HG02642 (cell line): Measurements from ENCODE around the gene MSL3B.

Experiments
- ATAC-seq: cut with Tn5 transposase; IDR thresholded peaks from one replicate; pipeline ENCODE4 v1.9.1; 2021; ENCODE audit warnings: mild to moderate bottlenecking; ENCODE audit not compliant: unreplicated experiment, poor library complexity

MSL3B gene

DNA sequence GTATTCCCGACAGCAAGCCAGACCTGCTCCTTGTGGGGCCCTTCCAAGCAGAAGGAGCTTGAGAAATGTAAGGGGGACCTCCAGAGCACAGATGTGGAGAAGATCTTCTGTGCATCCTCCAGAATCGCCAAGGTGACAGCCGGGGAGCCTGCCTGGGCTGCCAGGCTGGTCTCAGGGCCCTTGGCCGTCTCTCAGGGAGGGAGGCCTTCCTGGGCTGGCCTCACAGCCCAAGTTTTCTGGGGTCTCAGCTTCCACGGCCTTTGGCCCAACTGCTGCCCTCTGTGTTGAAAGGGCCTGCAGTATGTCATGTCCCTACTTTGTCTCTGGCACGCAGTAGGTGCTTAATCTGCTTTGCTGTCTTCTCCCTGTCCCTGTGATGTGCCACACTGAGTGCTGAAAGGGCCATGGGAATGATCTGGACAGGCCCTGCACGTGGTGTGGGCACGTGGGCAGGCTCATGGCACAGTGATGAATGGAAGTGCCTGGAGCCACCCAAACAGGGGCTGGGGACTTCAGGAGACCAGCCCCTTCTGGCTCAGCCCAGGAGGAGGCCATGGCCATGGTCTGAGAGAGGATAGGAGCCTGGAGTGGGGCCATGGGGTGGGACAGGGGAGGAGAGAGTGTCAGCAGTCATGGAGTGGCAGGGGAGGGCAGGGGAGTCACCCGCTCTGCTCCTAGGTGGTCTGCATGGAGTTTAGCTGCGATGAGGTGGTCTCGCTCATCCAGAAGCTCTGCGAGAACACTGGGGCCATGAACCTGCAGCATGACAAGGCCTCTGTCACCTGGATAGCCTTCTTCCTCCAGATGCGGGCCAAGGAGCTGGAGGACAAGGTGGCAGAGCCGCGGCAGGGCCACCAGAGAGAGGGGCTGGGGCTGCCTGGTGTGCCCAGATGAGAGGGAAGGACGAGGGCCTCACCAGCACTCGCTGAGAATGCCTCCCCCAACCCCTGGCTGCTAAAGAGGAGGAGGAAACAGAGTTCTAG, 49.3 kb downstream of the MSL3B start:
- no peak for ATAC-seq

DNA sequence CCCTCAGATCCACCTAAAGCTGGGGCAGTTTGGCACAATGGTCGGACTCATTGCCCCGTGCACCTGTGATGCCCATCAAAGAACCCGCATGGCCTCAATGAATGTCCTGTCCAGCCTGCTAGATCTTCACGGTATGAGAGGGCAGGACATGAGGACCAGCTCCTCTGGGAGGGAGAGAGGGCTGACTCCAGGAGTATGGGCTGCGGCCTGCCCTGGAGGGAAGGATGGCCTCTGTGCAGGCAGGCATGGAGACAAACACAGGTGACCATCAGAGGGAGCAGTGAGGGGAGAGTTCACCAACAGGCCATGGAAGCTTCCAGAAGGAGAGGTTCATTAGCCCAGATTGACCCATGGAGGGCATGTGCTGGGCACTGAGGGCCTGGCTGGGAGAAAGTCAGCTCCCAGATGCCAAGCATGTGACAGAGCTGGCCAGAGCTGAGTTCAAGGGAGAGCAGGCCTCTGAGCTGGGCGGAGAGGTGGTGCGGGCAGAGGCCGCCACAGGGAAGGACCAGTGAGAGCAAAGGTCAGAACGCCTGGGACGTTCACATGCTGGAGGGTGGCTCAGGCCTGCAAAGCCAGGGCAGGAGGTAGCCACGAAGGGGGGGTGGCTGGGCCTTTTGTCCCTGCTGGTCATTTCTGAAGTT, 50.1 kb downstream of the MSL3B start:
- ATAC-seq, result no peak

DNA sequence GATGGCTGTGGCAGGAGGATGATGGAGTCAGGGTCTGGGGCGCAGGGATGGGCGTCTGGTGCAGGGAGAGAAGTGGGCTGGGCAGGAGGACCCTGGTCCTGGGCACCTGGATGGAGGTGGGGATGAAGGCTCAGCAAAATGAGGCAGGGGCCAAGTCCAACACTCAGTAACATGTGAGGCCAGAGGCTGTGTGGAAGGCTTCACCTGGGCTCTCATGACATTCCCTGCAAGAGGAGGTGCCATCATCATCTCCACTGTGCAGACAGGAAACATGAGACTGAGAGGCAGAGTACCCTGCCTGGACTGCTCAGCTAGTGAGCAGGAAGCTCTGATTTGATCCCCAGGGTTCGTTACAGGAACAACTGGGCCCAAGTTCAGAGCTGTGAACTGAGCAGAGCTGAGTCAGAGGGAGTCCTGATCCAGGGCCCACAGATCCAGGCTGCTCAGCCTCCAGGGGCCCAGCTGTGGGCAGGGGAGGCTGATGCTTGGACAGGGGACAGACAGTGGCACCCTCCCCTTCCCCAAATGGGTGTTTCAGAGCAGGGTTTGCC, 50.8 kb downstream of the MSL3B start:
- no peak for ATAC-seq

DNA sequence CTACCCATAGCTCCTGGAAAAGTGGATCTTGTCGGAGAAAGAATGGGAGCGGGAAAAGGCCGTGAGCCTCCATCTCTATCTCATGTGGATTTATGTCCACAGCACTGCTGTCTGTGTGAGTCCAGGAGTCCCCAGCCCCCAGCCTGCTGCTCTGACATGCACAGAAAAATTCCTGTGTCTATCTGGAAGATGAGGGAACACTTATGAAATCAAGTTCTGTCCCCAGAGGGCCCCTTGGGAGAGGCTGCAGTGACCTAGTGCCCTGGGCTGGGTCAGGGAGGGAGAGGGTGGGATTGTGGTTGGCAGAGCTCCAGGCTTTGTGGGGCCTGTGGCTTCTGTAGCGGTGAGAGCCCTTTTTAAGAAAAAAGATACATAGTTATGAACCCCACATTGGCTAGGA, 51.4 kb downstream of the MSL3B start:
- no peak for ATAC-seq

DNA sequence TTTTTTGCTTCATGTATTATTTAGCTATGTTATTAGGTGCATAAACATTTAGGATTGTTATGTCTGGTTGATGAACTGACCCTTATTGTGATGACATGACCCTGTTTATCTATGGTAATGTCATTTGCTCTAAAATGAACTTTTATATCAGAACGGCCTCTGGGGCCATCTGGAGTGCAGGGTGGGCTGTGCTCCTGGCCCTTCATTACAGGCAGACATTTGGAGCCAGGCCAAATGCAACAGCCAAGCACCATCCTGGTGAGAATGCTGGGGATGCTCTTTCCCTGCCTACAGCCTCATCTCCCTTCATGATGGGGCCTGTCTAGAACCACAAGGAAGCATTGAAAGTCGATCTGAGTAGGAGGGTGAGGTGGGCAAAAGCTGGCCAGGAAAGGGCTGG, 51.9 kb downstream of the MSL3B start:
- ATAC-seq, result no peak

DNA sequence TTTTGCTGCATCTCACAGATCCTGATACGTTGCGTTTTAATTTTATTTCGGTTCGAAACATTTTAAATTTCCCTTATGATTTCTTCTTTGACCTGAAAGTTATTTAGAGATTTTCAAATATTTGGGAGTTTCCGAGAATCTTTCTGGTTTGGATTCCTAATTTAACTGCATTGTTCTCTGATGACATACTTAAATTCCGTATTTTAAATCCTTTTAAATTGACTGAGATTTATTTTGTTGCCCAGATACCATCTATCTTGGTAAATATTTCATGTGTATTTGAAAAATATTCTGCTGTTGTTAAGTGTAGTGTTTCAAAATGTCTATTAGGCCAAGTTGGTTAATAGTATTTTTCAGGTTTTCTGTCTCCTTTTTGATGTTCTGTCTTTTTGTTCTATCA, 52.3 kb downstream of the MSL3B start:
- no peak for ATAC-seq
